ENCODE results near the gene AGER.

DNA sequence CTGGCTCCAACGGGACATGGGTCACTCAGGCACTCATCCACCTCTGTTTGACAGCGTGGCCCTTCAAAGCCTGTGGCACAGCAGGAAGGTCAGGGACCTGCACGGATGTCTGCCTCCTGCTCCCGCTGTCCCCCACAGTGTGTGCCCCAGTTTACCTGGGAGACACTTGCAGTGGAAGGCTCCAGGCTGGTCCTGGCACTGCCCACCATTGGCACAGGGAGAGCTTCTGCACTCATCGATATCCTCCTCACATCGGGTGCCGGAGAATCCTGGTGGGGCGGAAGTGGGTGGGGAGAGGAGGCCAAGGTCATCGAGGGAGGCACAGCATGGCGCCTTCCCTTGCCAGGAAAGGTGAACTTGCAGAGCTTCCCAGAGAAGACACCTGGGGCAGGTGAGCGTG lies 32.9 kb upstream of the AGER start:
- TF ChIP-seq CTBP1 (IDR thresholded peaks at IDR 0.05; ENCODE audit: borderline replicate concordance): no peak
- TF ChIP-seq FOXA1 (IDR thresholded peaks at IDR 0.05): no peak
- no peak for TF ChIP-seq NFRKB (IDR thresholded peaks at IDR 0.05)
- TF ChIP-seq SP1 (IDR thresholded peaks at IDR 0.05): no peak
- no peak for TF ChIP-seq HDGF (IDR thresholded peaks at IDR 0.05; ENCODE audit: borderline replicate concordance)
- TF ChIP-seq TARDBP (IDR thresholded peaks at IDR 0.05): no peak
